Transverse colon (tissue), 4 donors: ENCODE data around the gene GABRB2. TPM values are rescaled to one million over a fixed set of nuclear protein-coding genes. Genes with fewer than 3 reads are reported as not detected.

Experiments used
- DNase-seq: peaks from one replicate; pipeline ENCODE4 v3.0.0-alpha.2; 2019
- H3K27ac ChIP-seq, 4 donors: fragments of 200-600 bp; sonication (generic); 2 replicates each; pipeline ENCODE4 v1.5.1; 2016 to 2018; ENCODE audit warnings: inconsistent platforms in 4 of 4
- H3K27me3 ChIP-seq: fragments of 200-600 bp; sonication (generic); 2 replicates; pipeline ENCODE4 v1.5.1; 2017; ENCODE audit warnings: inconsistent platforms
- H3K36me3 ChIP-seq, 4 donors: fragments of 200-600 bp; sonication (generic); 2 replicates each; pipeline ENCODE4 v1.5.1; 2017 to 2019; ENCODE audit warnings: inconsistent platforms in 4 of 4
- H3K4me1 ChIP-seq, 4 donors: fragments of 200-600 bp; sonication (generic); 2 replicates each; pipeline ENCODE4 v1.5.1; 2017 to 2020; ENCODE audit warnings: inconsistent platforms in 4 of 4
- H3K4me3 ChIP-seq, 4 donors: fragments of 200-600 bp; sonication (generic); 1 replicate in 1 of 4; 2 replicates in 3 of 4; pipeline versions ENCODE4 v1.5.1 to v1.6.1; 2017 to 2019; ENCODE audit warnings: inconsistent platforms in 4 of 4
- H3K9me3 ChIP-seq, 2 donors: fragments of 200-600 bp; sonication (generic); 2 replicates each; pipeline ENCODE4 v1.5.1; 2017 to 2019; ENCODE audit warnings: inconsistent platforms in 2 of 2
- EP300 ChIP-seq: sonication (generic); formaldehyde crosslinking; IDR thresholded peaks from one replicate; pipeline ENCODE4 v1.6.1; 2017; ENCODE audit warnings: antibody characterized with exemption, low read depth
- POLR2A ChIP-seq: fragments of 450-650 bp; IDR thresholded peaks from one replicate; pipeline ENCODE4 v1.6.1; 2016; ENCODE audit warnings: antibody characterized with exemption, mild to moderate bottlenecking, moderate library complexity
- POLR2AphosphoS5 ChIP-seq, 3 donors: sonication (generic); formaldehyde crosslinking; IDR thresholded peaks; one replicate each; pipeline ENCODE4 v1.6.1; 2016; ENCODE audit warnings: antibody characterized with exemption in 3 of 3
- WGBS, 2 donors: methylation state at CpG; one replicate each; pipeline ENCODE4 v1.1.5; 2018; ENCODE audit warnings: low coverage in 1 of 2; 5-methylcytosine and 5-hydroxymethylcytosine counted together
- in situ Hi-C, 4 donors: fragments of 200-750 bp; cut with MboI; loops; one replicate each; pipeline versions ENCODE4 v1.15.0 to v1.15.1; 2017; ENCODE audit warnings: low sequenced_read_pairs in 3 of 4, low pct_ligation_motif_present in 1 of 4, low pct_unique_long_range_greater_than_20kb in 1 of 4
- intact Hi-C: fragments of 100-400 bp; cut with DNase I; formaldehyde crosslinking; loops from one replicate; pipeline ENCODE4 v1.15.1; 2023; ENCODE audit warnings: low total_unique reads
- total RNA-seq, 4 donors: library from RNA; depleted of rRNA; stranded (reverse); fragments of >200 nt; gene quantifications; one replicate each; pipeline ENCODE4 v1.1.0, GENCODE V29; 2016
- TF ChIP-seq, protein P1 (sequence below), 5 experiments: fragments of 200-600 bp in 3 of 5; fragments of 450-650 bp in 2 of 5; sonication (generic) in 3 of 5; IDR thresholded peaks; 1 replicate in 2 of 5; 2 replicates in 3 of 5; pipeline ENCODE4 v1.5.1; 2016 to 2017; ENCODE audit warnings: antibody characterized with exemption in 5 of 5, inconsistent platforms in 3 of 5, mild to moderate bottlenecking in 2 of 5, moderate library complexity in 1 of 5

Gene GABRB2
- total RNA-seq, 4 donors from 2014 or later = 0.55 to 0.64 TPM; not detected in 2

DNA sequence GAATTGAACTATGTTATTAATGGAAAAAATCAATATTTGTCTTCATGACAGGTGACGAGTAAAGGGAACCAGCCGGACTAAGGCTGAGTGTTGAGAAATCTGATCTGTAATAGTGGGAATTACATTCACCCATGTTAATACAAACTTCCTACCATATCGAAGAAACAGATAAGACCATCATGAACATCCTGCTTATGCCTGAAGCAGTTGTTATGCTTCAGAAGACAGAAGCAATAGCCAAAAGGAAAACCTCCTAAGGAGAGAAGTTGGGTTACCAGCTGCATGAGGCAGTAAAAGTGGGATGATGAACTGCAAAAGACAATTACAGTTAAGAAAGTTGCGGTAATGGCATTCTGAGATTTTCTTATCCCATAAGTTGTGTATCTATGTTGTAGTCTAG lies 281.5 kb downstream of the GABRB2 start:
- no peak overlapping the region for H3K4me3 ChIP-seq
- H3K9me3 ChIP-seq = no peaks in the 10 kb centered on the region
- no peak for DNase-seq
- H3K27me3 ChIP-seq = no peaks in the 10 kb centered on the region
- no peaks in the 10 kb centered on the region for H3K4me1 ChIP-seq
- WGBS, 2 donors = 90 to 96% methylated on average over 4 of the region's 4 CpGs
- intact Hi-C loops = no loop called here
- TF ChIP-seq, protein P1, sequence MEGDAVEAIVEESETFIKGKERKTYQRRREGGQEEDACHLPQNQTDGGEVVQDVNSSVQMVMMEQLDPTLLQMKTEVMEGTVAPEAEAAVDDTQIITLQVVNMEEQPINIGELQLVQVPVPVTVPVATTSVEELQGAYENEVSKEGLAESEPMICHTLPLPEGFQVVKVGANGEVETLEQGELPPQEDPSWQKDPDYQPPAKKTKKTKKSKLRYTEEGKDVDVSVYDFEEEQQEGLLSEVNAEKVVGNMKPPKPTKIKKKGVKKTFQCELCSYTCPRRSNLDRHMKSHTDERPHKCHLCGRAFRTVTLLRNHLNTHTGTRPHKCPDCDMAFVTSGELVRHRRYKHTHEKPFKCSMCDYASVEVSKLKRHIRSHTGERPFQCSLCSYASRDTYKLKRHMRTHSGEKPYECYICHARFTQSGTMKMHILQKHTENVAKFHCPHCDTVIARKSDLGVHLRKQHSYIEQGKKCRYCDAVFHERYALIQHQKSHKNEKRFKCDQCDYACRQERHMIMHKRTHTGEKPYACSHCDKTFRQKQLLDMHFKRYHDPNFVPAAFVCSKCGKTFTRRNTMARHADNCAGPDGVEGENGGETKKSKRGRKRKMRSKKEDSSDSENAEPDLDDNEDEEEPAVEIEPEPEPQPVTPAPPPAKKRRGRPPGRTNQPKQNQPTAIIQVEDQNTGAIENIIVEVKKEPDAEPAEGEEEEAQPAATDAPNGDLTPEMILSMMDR (IDR thresholded peaks at IDR 0.05) = no peak
- no peak for TF ChIP-seq POLR2AphosphoS5 (IDR thresholded peaks at IDR 0.05)
- no peak for TF ChIP-seq EP300
- H3K27ac ChIP-seq = no peak overlapping the region
- in situ Hi-C loops = no loop called here
- H3K36me3 ChIP-seq = no peaks in the 10 kb centered on the region

DNA sequence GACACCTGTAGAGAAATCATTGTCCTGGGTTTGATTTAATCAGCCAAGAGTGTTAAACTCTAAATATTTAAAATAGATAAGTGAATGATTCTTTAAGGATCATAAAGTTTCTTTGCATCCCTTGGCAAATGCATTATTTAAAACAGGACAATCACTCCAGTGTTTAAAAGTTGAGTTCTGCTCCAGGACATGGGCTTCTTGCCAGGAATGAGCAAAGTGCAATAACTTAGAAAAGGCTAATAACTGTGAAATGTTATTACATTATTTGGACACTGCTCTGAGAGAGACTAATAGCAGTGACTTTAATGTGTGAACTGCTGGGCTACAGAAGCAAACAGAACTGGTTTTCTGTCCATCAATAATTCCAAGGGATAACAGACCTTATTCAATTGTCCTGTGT lies 283.3 kb downstream of the GABRB2 start:
- no peaks in the 10 kb centered on the region for H3K9me3 ChIP-seq
- intact Hi-C loops (no loop called here), in situ Hi-C loops (no loop called here)
- no peak overlapping the region for H3K27ac ChIP-seq
- DNase-seq = no peak
- no peaks in the 10 kb centered on the region for H3K4me1 ChIP-seq
- H3K4me3 ChIP-seq = no peak overlapping the region
- TF ChIP-seq POLR2AphosphoS5 (IDR thresholded peaks at IDR 0.05) (no peak), EP300 (no peak), POLR2A (no peak)
- TF ChIP-seq, protein P1 (IDR thresholded peaks at IDR 0.05) = no peak
- H3K27me3 ChIP-seq = no peaks in the 10 kb centered on the region
- no peaks in the 10 kb centered on the region for H3K36me3 ChIP-seq

DNA sequence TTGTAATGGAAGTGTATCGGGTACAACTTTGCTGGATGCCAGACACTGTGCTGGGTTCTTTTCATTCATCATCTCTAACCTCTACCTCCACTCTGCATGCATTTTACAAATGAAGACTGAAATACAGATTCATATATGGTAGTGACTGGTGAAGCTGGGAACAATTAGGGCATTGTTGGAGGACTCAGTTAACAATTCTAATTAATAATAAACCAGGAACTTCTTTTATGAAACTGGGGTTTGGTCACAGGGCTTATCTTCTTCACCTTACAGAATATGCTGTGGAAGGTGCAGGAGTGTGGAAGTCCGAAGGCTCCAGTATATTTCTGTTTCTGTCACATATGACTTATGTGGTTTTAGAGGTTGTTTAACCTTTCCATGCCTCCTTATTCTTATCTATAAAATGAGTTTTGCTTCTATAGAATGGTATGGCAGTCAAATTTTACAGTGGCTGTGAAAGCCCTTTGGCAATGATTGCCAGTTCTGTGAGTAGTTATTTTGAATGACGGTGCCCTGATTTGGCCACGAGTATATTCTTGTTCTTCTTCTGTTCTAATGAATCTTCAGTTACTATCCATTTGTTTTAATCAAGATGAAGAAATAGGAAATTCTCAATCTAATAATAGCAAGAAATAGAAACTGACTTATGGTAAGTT lies 284.7 kb downstream of the GABRB2 start:
- in situ Hi-C loops (no loop called here), intact Hi-C loops (no loop called here)
- no peaks in the 10 kb centered on the region for H3K36me3 ChIP-seq
- H3K27me3 ChIP-seq = no peaks in the 10 kb centered on the region
- no peak for DNase-seq
- TF ChIP-seq POLR2A (no peak), POLR2AphosphoS5 (IDR thresholded peaks at IDR 0.05) (no peak), EP300 (no peak)
- TF ChIP-seq, protein P1 (IDR thresholded peaks at IDR 0.05) = no peak
- H3K9me3 ChIP-seq = no peaks in the 10 kb centered on the region
- WGBS, 2 donors = 63 to 76% methylated on average over 4 of the region's 4 CpGs
- no peak overlapping the region for H3K27ac ChIP-seq
- no peaks in the 10 kb centered on the region for H3K4me1 ChIP-seq
- no peak overlapping the region for H3K4me3 ChIP-seq

DNA sequence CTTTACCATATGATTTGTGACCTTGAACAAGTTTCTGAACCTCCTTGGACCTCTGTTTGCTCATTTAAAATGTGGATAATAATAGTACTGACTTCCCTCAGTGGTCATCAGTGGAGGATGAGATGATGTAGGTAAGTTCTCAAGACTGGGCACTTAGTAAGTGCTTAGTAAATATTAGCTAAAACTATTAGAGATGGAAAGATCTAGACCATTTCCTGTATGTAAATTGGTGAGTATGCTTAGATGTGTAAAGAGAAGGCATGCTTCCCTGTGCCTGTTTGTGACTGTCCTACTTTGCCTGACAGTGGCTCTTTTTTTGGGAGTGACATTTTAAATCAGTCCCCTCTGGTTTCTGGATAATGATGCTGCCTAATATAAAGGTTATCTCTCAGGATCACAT lies 288.1 kb downstream of the GABRB2 start:
- no peaks in the 10 kb centered on the region for H3K9me3 ChIP-seq
- no peak overlapping the region for H3K27ac ChIP-seq
- H3K27me3 ChIP-seq = no peaks in the 10 kb centered on the region
- no peak overlapping the region for H3K4me3 ChIP-seq
- H3K36me3 ChIP-seq = no peaks in the 10 kb centered on the region
- TF ChIP-seq, protein P1 (IDR thresholded peaks at IDR 0.05) = no peak
- TF ChIP-seq POLR2AphosphoS5 (IDR thresholded peaks at IDR 0.05) (no peak), EP300 (no peak), POLR2A (no peak)
- DNase-seq = no peak
- in situ Hi-C loops (no loop called here), intact Hi-C loops (no loop called here)
- no peaks in the 10 kb centered on the region for H3K4me1 ChIP-seq
